Glomerular visceral epithelial cell (primary cell): ENCODE results near the gene TSSK2.

Source experiments
- DNase-seq: peaks from one replicate; pipeline ENCODE4 v3.0.0-alpha.2; 2016; ENCODE audit errors: extremely low spot score

The TSSK2 gene

GRCh38 chr22:19125011-19125410 lies 6.1 kb upstream of the TSSK2 start:
- DNase-seq: no peak

- no peak for DNase-seq
These were observed 5.4 kb upstream of the TSSK2 start for GRCh38 chr22:19125474-19126308.

GRCh38 chr22:19126309-19127273 lies 4.5 kb upstream of the TSSK2 start:
- DNase-seq: no peak

- DNase-seq: no peak
These were observed 3.6 kb upstream of the TSSK2 start for GRCh38 chr22:19127329-19128008.

GRCh38 chr22:19128009-19128401 lies 3.1 kb upstream of the TSSK2 start:
- DNase-seq: no peak

- no peak for DNase-seq
These were observed 2.0 kb upstream of the TSSK2 start for GRCh38 chr22:19128946-19129727.

GRCh38 chr22:19129871-19130270 lies 1.2 kb upstream of the TSSK2 start:
- DNase-seq: no peak

GRCh38 chr22:19131685-19132015 lies 542 bp downstream of the TSSK2 start:
- DNase-seq: no peak

- DNase-seq: no peak
These were observed 1.0 kb downstream of the TSSK2 start for GRCh38 chr22:19132153-19132552.

GRCh38 chr22:19132693-19133400 lies 1.7 kb downstream of the TSSK2 start:
- DNase-seq: no peak

GRCh38 chr22:19133561-19133960 lies 2.5 kb downstream of the TSSK2 start:
- DNase-seq: no peak

GRCh38 chr22:19134176-19134831 lies 3.2 kb downstream of the TSSK2 start:
- DNase-seq: no peak

GRCh38 chr22:19134874-19135273 lies 3.8 kb downstream of the TSSK2 start:
- DNase-seq: no peak

GRCh38 chr22:19136915-19137314 lies 5.8 kb downstream of the TSSK2 start:
- DNase-seq: no peak

- no peak for DNase-seq
These were observed 6.5 kb downstream of the TSSK2 start for GRCh38 chr22:19137384-19138216.

- DNase-seq: no peak
These were observed 7.3 kb downstream of the TSSK2 start for GRCh38 chr22:19138217-19139000.

- no peak for DNase-seq
These were observed 7.9 kb downstream of the TSSK2 start for GRCh38 chr22:19139001-19139356.

- DNase-seq: no peak
These were observed 8.9 kb downstream of the TSSK2 start for GRCh38 chr22:19139974-19140373.

GRCh38 chr22:19142394-19142793 lies 11.3 kb downstream of the TSSK2 start:
- DNase-seq: no peak
